Endothelial cell of umbilical vein (primary cell): ENCODE results near the gene RAB5IF.

Source experiments
- CTCF ChIP-seq, 2 donors: IDR thresholded peaks; 1 replicate in 1 of 2; 2 replicates in 1 of 2; pipeline ENCODE4 v1.5.1; 2011; ENCODE audit warnings: low read length in 2 of 2, mild to moderate bottlenecking in 2 of 2, moderate library complexity in 2 of 2, control low read depth in 1 of 2, inconsistent platforms in 1 of 2, low read depth in 1 of 2; ENCODE audit not compliant: insufficient read depth in 1 of 2; ENCODE audit errors: extremely low read depth in 1 of 2
- EZH2 ChIP-seq: IDR thresholded peaks from 2 replicates; pipeline ENCODE4 v1.6.1; 2012; ENCODE audit warnings: borderline replicate concordance, low read depth, mild to moderate bottlenecking, moderate library complexity, low read length, inconsistent platforms; ENCODE audit not compliant: severe bottlenecking
- GATA2 ChIP-seq: IDR thresholded peaks from 2 replicates; pipeline ENCODE4 v1.7.0; 2011; ENCODE audit warnings: low read depth, mild to moderate bottlenecking, moderate library complexity, mixed read lengths, low read length; ENCODE audit not compliant: insufficient read length, insufficient read depth
- JUN ChIP-seq: IDR thresholded peaks from 2 replicates; pipeline ENCODE4 v1.6.1; 2011; ENCODE audit warnings: borderline replicate concordance, low read depth; ENCODE audit not compliant: insufficient read length, insufficient read depth
- MYC ChIP-seq: IDR thresholded peaks from one replicate; pipeline ENCODE4 v1.6.1; 2011; ENCODE audit warnings: mild to moderate bottlenecking, low read depth, low read length
- POLR2A ChIP-seq: IDR thresholded peaks from 2 replicates; pipeline ENCODE4 v1.6.1; 2012; ENCODE audit warnings: low read depth, mild to moderate bottlenecking, control low read depth, low read length

DNA sequence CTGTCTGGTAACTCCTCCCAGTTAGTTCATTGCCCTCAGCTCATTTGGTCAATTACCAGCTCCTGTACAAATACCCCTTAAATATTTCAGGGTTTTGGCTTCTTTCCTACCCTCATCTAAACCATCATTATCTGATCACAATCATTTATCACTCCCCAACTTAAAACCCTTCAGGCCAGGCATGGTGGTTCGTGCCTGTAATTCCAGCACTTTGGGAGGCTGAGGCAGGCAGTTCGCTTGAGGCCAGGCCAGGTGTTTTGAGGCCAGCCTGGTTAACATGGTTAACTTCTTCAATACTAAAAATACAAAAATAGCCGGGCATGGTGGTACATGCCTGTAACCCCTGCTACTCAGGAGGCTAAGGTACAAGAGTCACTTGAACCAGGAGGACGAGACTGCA is 22.8 kb upstream of the RAB5IF start:
- no peak for TF ChIP-seq CTCF (IDR thresholded peaks at IDR 0.05; ENCODE audit: extremely low read depth in 1 of 2, insufficient read depth in 1 of 2, low read depth in 1 of 2, low read length in 2 of 2)
- TF ChIP-seq GATA2 = no peak
- no peak for TF ChIP-seq MYC
- no peak for TF ChIP-seq POLR2A
- no peak for TF ChIP-seq EZH2
- TF ChIP-seq JUN = no peak
